CD4-positive, CD25-positive, alpha-beta regulatory T cell (primary cell): ENCODE data around the gene OR51A2. TPM values are rescaled to one million over a fixed set of nuclear protein-coding genes. Genes with fewer than 3 reads are reported as not detected.
"Not testable (repeated sequence)": the region's sequence is repeated elsewhere in the genome, so short reads cannot be mapped to it uniquely, and the experiment has no call there.

Experiments
- ATAC-seq, 2 donors: fragments of 150-1000 bp; cut with Tn5 transposase; one replicate each; pipeline ENCODE4 v1.10.0; 2021; ENCODE audit warnings: low read depth in 2 of 2, moderate number of reproducible peaks in 2 of 2, moderate library complexity in 1 of 2
- DNase-seq, 3 donors: peaks; one replicate each; pipeline versions ENCODE4 v3.0.0 to v3.0.0-alpha.2; 2012 to 2022; ENCODE audit warnings: mixed read lengths in 1 of 3
- H3K27ac ChIP-seq: one replicate; pipeline ENCODE4 v1.7.0; 2013; ENCODE audit warnings: mild to moderate bottlenecking, low read length; ENCODE audit not compliant: insufficient read depth, poor library complexity, severe bottlenecking
- H3K27me3 ChIP-seq: one replicate; pipeline ENCODE4 v1.7.0; 2013; ENCODE audit warnings: low read length; ENCODE audit not compliant: control insufficient read depth, insufficient read depth
- H3K36me3 ChIP-seq: one replicate; pipeline ENCODE4 v1.7.0; 2013; ENCODE audit warnings: mild to moderate bottlenecking, low read length, moderate library complexity; ENCODE audit not compliant: control insufficient read depth, insufficient read depth
- H3K4me1 ChIP-seq: 2 replicates; pipeline ENCODE4 v1.7.0; 2013; ENCODE audit warnings: mild to moderate bottlenecking, low read length; ENCODE audit not compliant: insufficient read depth, control insufficient read depth, poor library complexity, severe bottlenecking
- H3K4me3 ChIP-seq: one replicate; pipeline ENCODE4 v1.7.0; 2013; ENCODE audit warnings: low read depth, mild to moderate bottlenecking, low read length, moderate library complexity
- H3K9me3 ChIP-seq, 2 experiments: 1 replicate in 1 of 2; 2 replicates in 1 of 2; pipeline ENCODE4 v1.7.0; 2013; ENCODE audit warnings: low read length in 2 of 2, mild to moderate bottlenecking in 1 of 2, moderate library complexity in 1 of 2; ENCODE audit not compliant: control insufficient read depth in 2 of 2
- H3K27ac Mint-ChIP-seq, 3 donors: one replicate each; pipeline ENCODE4 v1.8.0; 2020 to 2022; ENCODE audit warnings: mild to moderate bottlenecking in 3 of 3, mixed read lengths in 3 of 3, moderate library complexity in 2 of 3
- H3K27me3 Mint-ChIP-seq: one replicate; pipeline ENCODE4 v1.8.0; 2022; ENCODE audit warnings: mild to moderate bottlenecking, mixed read lengths
- H3K36me3 Mint-ChIP-seq: one replicate; pipeline ENCODE4 v1.8.0; 2020; ENCODE audit warnings: mixed read lengths
- H3K4me1 Mint-ChIP-seq, 4 donors: one replicate each; pipeline ENCODE4 v1.8.0; 2020 to 2022; ENCODE audit warnings: mixed read lengths in 4 of 4, mild to moderate bottlenecking in 1 of 4
- H3K4me3 Mint-ChIP-seq, 4 donors: one replicate each; pipeline ENCODE4 v1.8.0; 2020 to 2022; ENCODE audit warnings: mild to moderate bottlenecking in 4 of 4, mixed read lengths in 4 of 4, moderate library complexity in 3 of 4
- H3K9me3 Mint-ChIP-seq, 7 donors: one replicate each; pipeline ENCODE4 v1.8.0; 2020 to 2022; ENCODE audit warnings: mixed read lengths in 7 of 7, mild to moderate bottlenecking in 3 of 7, moderate library complexity in 2 of 7
- polyA plus RNA-seq, 4 donors: library from polyadenylated mRNA; unstranded; fragments of 300-500 nt; fragmentation: Illumina TruSeq; gene quantifications; one replicate each; pipeline ENCODE4 v1.2.3, GENCODE V29; 2021
- total RNA-seq: library from RNA; stranded (reverse); gene quantifications from one replicate; pipeline ENCODE4 v1.2.3, GENCODE V29; 2022

The OR51A2 gene
- total RNA-seq (not detected), polyA plus RNA-seq (not detected)

- H3K36me3 Mint-ChIP-seq, ATAC-seq, H3K4me3 ChIP-seq, H3K9me3 Mint-ChIP-seq, H3K4me3 Mint-ChIP-seq, H3K4me1 ChIP-seq, DNase-seq, H3K4me1 Mint-ChIP-seq, H3K27ac Mint-ChIP-seq, H3K27me3 ChIP-seq, H3K27ac ChIP-seq, H3K9me3 ChIP-seq, H3K36me3 ChIP-seq, H3K27me3 Mint-ChIP-seq: not testable (repeated sequence)
These were observed at the start of gene OR51A2 for GRCh38 chr11:4955613-4956012. Gene OR51A2 (minus strand): TSS chr11:4955713. CDS start chr11:4955713, 0 bp downstream.

GRCh38 chr11:5004424-5005274, 49.1 kb upstream of the OR51A2 start:
- ATAC-seq: no peak
- no peak overlapping the region for H3K4me3 Mint-ChIP-seq
- peak in 1 of 3 donors; percentile 46 for DNase-seq

GRCh38 chr11:4994551-4994950, 39.0 kb upstream of the OR51A2 start, which contains the start of gene OR51L1:
Gene OR51L1 (plus strand): TSS chr11:4994851. CDS start chr11:4998983, 4,132 bp downstream.
- H3K27me3 ChIP-seq: no peaks in the 10 kb centered on the region
- H3K4me1 ChIP-seq: no peaks in the 10 kb centered on the region
- Mint-ChIP-seq H3K27me3 (no peaks in the 10 kb centered on the region), H3K36me3 (no peaks in the 10 kb centered on the region), H3K4me3 (no peak within 1 kb of the TSS), H3K9me3 (peaks cover 0 to 3% (median 0%) of the 10 kb centered on the region in 7 donors), H3K4me1 (no peaks in the 10 kb centered on the region), H3K27ac (no peak within 1 kb of the TSS)
- ATAC-seq (no peak), DNase-seq (no peak)
- no peaks in the 10 kb centered on the region for H3K9me3 ChIP-seq
- no peak within 1 kb of the TSS for H3K27ac ChIP-seq
- no peaks in the 10 kb centered on the region for H3K36me3 ChIP-seq
- no peak within 1 kb of the TSS for H3K4me3 ChIP-seq

More at GRCh38 chr11:5004424-5005274, 49.1 kb upstream of the OR51A2 start:
- Mint-ChIP-seq H3K36me3 (no peaks in the 10 kb centered on the region), H3K27me3 (no peaks in the 10 kb centered on the region), H3K9me3 (peaks cover 0 to 1% (median 0%) of the 10 kb centered on the region in 7 donors), H3K4me1 (no peaks in the 10 kb centered on the region), H3K27ac (no peak overlapping the region)
- no peaks in the 10 kb centered on the region for H3K27me3 ChIP-seq
- H3K36me3 ChIP-seq: no peaks in the 10 kb centered on the region
- H3K4me1 ChIP-seq: no peaks in the 10 kb centered on the region
- H3K4me3 ChIP-seq: no peak overlapping the region
- H3K27ac ChIP-seq: no peak overlapping the region
- no peaks in the 10 kb centered on the region for H3K9me3 ChIP-seq

GRCh38 chr11:4991060-4991459, 35.5 kb upstream of the OR51A2 start:
- Mint-ChIP-seq H3K4me3 (no peak overlapping the region), H3K9me3 (peaks cover 0 to 3% (median 0%) of the 10 kb centered on the region in 7 donors), H3K36me3 (no peaks in the 10 kb centered on the region), H3K4me1 (no peaks in the 10 kb centered on the region), H3K27ac (no peak overlapping the region), H3K27me3 (peaks cover 4% of the 10 kb centered on the region)
- Histone ChIP-seq H3K36me3 (no peaks in the 10 kb centered on the region), H3K27ac (no peak overlapping the region), H3K27me3 (no peaks in the 10 kb centered on the region), H3K4me1 (no peaks in the 10 kb centered on the region), H3K9me3 (no peaks in the 10 kb centered on the region), H3K4me3 (no peak overlapping the region)
- no peak for DNase-seq
- ATAC-seq: no peak

GRCh38 chr11:4983841-4984240, 28.3 kb upstream of the OR51A2 start:
- H3K9me3 Mint-ChIP-seq: no peaks in the 10 kb centered on the region
- Histone ChIP-seq H3K4me3 (no peak overlapping the region), H3K36me3 (no peaks in the 10 kb centered on the region), H3K4me1 (no peaks in the 10 kb centered on the region), H3K27me3 (no peaks in the 10 kb centered on the region), H3K9me3 (no peaks in the 10 kb centered on the region), H3K27ac (no peak overlapping the region)
- H3K27ac Mint-ChIP-seq: no peak overlapping the region
- peaks cover 2% of the 10 kb centered on the region for H3K27me3 Mint-ChIP-seq
- no peak overlapping the region for H3K4me3 Mint-ChIP-seq
- DNase-seq: no peak
- no peak for ATAC-seq
- no peaks in the 10 kb centered on the region for H3K36me3 Mint-ChIP-seq
- H3K4me1 Mint-ChIP-seq: no peaks in the 10 kb centered on the region

- Histone ChIP-seq H3K27ac (no peak overlapping the region), H3K4me1 (no peaks in the 10 kb centered on the region), H3K36me3 (no peaks in the 10 kb centered on the region), H3K4me3 (no peak overlapping the region), H3K27me3 (no peaks in the 10 kb centered on the region), H3K9me3 (no peaks in the 10 kb centered on the region)
- no peak for ATAC-seq
- H3K4me1 Mint-ChIP-seq: no peaks in the 10 kb centered on the region
- no peaks in the 10 kb centered on the region for H3K27me3 Mint-ChIP-seq
- H3K27ac Mint-ChIP-seq: no peak overlapping the region
- H3K4me3 Mint-ChIP-seq: no peak overlapping the region
- no peaks in the 10 kb centered on the region for H3K36me3 Mint-ChIP-seq
- H3K9me3 Mint-ChIP-seq: peaks cover 0 to 2% (median 0%) of the 10 kb centered on the region in 7 donors
- DNase-seq: no peak
These were observed 27.2 kb upstream of the OR51A2 start for GRCh38 chr11:4982678-4983077.

- Mint-ChIP-seq H3K27me3 (no peaks in the 10 kb centered on the region), H3K4me3 (no peak overlapping the region), H3K9me3 (peaks cover 0 to 2% (median 0%) of the 10 kb centered on the region in 7 donors), H3K4me1 (no peaks in the 10 kb centered on the region), H3K36me3 (no peaks in the 10 kb centered on the region), H3K27ac (no peak overlapping the region)
- Histone ChIP-seq H3K4me1 (no peaks in the 10 kb centered on the region), H3K27ac (no peak overlapping the region), H3K9me3 (no peaks in the 10 kb centered on the region), H3K4me3 (no peak overlapping the region), H3K36me3 (no peaks in the 10 kb centered on the region), H3K27me3 (no peaks in the 10 kb centered on the region)
- no peak for ATAC-seq
- DNase-seq: no peak
These were observed 23.5 kb upstream of the OR51A2 start for GRCh38 chr11:4979036-4979435.

- ATAC-seq (no peak), DNase-seq (no peak)
- Mint-ChIP-seq H3K9me3 (peaks cover 0 to 4% (median 0%) of the 10 kb centered on the region in 7 donors), H3K4me1 (no peaks in the 10 kb centered on the region), H3K27ac (no peak overlapping the region), H3K36me3 (no peaks in the 10 kb centered on the region), H3K27me3 (no peaks in the 10 kb centered on the region), H3K4me3 (no peak overlapping the region)
- Histone ChIP-seq H3K36me3 (no peaks in the 10 kb centered on the region), H3K4me1 (no peaks in the 10 kb centered on the region), H3K9me3 (no peaks in the 10 kb centered on the region), H3K27ac (no peak overlapping the region), H3K4me3 (no peak overlapping the region), H3K27me3 (no peaks in the 10 kb centered on the region)
These were observed 19.9 kb upstream of the OR51A2 start for GRCh38 chr11:4975436-4975835.
